Neural cell (in vitro differentiated cells): ENCODE data around the gene NKIRAS1. TPM values are rescaled to one million over a fixed set of nuclear protein-coding genes. Genes with fewer than 3 reads are reported as not detected.

Source experiments
- H2AFZ ChIP-seq: fragments of 200-600, 300-800 bp; sonication (generic), shearing (Covaris generic); 2 replicates; pipeline ENCODE4 v1.6.0; 2014; ENCODE audit warnings: low read depth, mild to moderate bottlenecking, antibody characterized with exemption, low read length, moderate library complexity
- H3F3A ChIP-seq: fragments of 200-600 bp; shearing (Covaris generic); 2 replicates; pipeline ENCODE4 v1.6.1; 2016; ENCODE audit warnings: mild to moderate bottlenecking, moderate library complexity, mixed read lengths, antibody characterized with exemption, low read length; ENCODE audit not compliant: insufficient read depth, poor library complexity, severe bottlenecking
- H3K27ac ChIP-seq: fragments of 200-600, 300-800 bp; sonication (generic), shearing (Covaris generic); 2 replicates; pipeline ENCODE4 v1.5.1; 2014; ENCODE audit warnings: mild to moderate bottlenecking, low read length, moderate library complexity
- H3K27me3 ChIP-seq: fragments of 300-800, 200-600 bp; sonication (generic), shearing (Covaris generic); 2 replicates; pipeline ENCODE4 v1.6.0; 2014; ENCODE audit warnings: mild to moderate bottlenecking, low read depth, low read length, moderate library complexity; ENCODE audit not compliant: insufficient read depth
- H3K36me3 ChIP-seq: fragments of 300-800, 200-600 bp; sonication (generic), shearing (Covaris generic); 2 replicates; pipeline ENCODE4 v1.5.1; 2014; ENCODE audit warnings: mild to moderate bottlenecking, antibody characterized with exemption, low read length, moderate library complexity; ENCODE audit not compliant: insufficient read depth
- H3K4me2 ChIP-seq: fragments of 300-800, 200-600 bp; sonication (generic), shearing (Covaris generic); 2 replicates; pipeline ENCODE4 v1.6.0; 2014; ENCODE audit warnings: mild to moderate bottlenecking, low read length
- H3K4me3 ChIP-seq: fragments of 300-800, 200-600 bp; sonication (generic), shearing (Covaris generic); 2 replicates; pipeline ENCODE4 v1.5.1; 2014; ENCODE audit warnings: mild to moderate bottlenecking, low read length, moderate library complexity
- H3K79me2 ChIP-seq: fragments of 200-600 bp; shearing (Covaris generic); replicated peaks from 2 replicates; pipeline ENCODE4 v1.6.0; 2014; ENCODE audit warnings: mild to moderate bottlenecking, low read length, moderate library complexity; ENCODE audit not compliant: insufficient read depth
- H3K9ac ChIP-seq: fragments of 300-800, 200-600 bp; sonication (generic), shearing (Covaris generic); 2 replicates; pipeline ENCODE4 v1.6.1; 2016; ENCODE audit warnings: mild to moderate bottlenecking, low read length, mixed read lengths
- H3K9me2 ChIP-seq: fragments of 200-600 bp; shearing (Covaris generic); 2 replicates; pipeline ENCODE4 v1.6.1; 2016; ENCODE audit warnings: mild to moderate bottlenecking, low read length, mixed read lengths; ENCODE audit not compliant: insufficient read depth
- H3K9me3 ChIP-seq: fragments of 200-600, 300-800 bp; sonication (generic), shearing (Covaris generic); 2 replicates; pipeline ENCODE4 v1.6.1; 2016; ENCODE audit warnings: mild to moderate bottlenecking, mixed run types, low read length, moderate library complexity, mixed read lengths
- H4K20me1 ChIP-seq: fragments of 200-600 bp; shearing (Covaris generic); 2 replicates; pipeline ENCODE4 v1.6.1; 2016; ENCODE audit warnings: mild to moderate bottlenecking, mixed run types; ENCODE audit not compliant: insufficient read depth
- CTCF ChIP-seq: fragments of 450-650 bp; IDR thresholded peaks from 2 replicates; pipeline ENCODE4 v1.5.1; 2014; ENCODE audit warnings: antibody characterized with exemption, mild to moderate bottlenecking, moderate library complexity; ENCODE audit not compliant: poor library complexity, severe bottlenecking
- EP300 ChIP-seq: fragments of 450-650 bp; conservative IDR thresholded peaks from 2 replicates; pipeline ENCODE4 v1.6.1; 2014; ENCODE audit warnings: antibody characterized with exemption, mild to moderate bottlenecking, moderate library complexity; ENCODE audit not compliant: poor library complexity, severe bottlenecking
- EZH2 ChIP-seq: fragments of 200-600, 300-800 bp; shearing (Covaris generic), sonication (generic); IDR thresholded peaks from 2 replicates; pipeline ENCODE4 v1.6.1; 2014; ENCODE audit warnings: antibody characterized with exemption, low read length, borderline replicate concordance, mild to moderate bottlenecking; ENCODE audit not compliant: insufficient read depth, poor library complexity, severe bottlenecking
- MXI1 ChIP-seq: fragments of 450-650 bp; conservative IDR thresholded peaks from 2 replicates; pipeline ENCODE4 v1.6.1; 2014; ENCODE audit warnings: antibody characterized with exemption, mild to moderate bottlenecking; ENCODE audit not compliant: poor library complexity, severe bottlenecking
- POLR2AphosphoS5 ChIP-seq: IDR thresholded peaks from 2 replicates; pipeline ENCODE4 v1.6.1; 2012
- RAD21 ChIP-seq: fragments of 450-650 bp; conservative IDR thresholded peaks from 2 replicates; pipeline ENCODE4 v1.6.1; 2014; ENCODE audit warnings: antibody characterized with exemption, mild to moderate bottlenecking, moderate library complexity
- REST ChIP-seq: IDR thresholded peaks from 2 replicates; pipeline ENCODE4 v1.6.1; 2012; ENCODE audit warnings: borderline replicate concordance
- SMC3 ChIP-seq: fragments of 450-650 bp; conservative IDR thresholded peaks from 2 replicates; pipeline ENCODE4 v1.6.1; 2014; ENCODE audit warnings: antibody characterized with exemption, mild to moderate bottlenecking, moderate library complexity; ENCODE audit not compliant: poor library complexity
- TAF1 ChIP-seq: IDR thresholded peaks from 2 replicates; pipeline ENCODE4 v1.6.1; 2012; ENCODE audit warnings: low read depth
- polyA minus RNA-seq: library from RNA; depleted of rRNA, polyadenylated mRNA; stranded (reverse); fragments of >200 nt; gene quantifications from 2 replicates; pipeline ENCODE4 v1.2.3, GENCODE V29; 2014
- polyA plus RNA-seq: library from polyadenylated mRNA; depleted of rRNA; stranded (reverse); fragments of >200 nt; gene quantifications from 2 replicates; pipeline ENCODE4 v1.2.3, GENCODE V29; 2014

The NKIRAS1 gene
- polyA plus RNA-seq (38.1 and 42.1 TPM in 2 replicates), polyA minus RNA-seq (44.1 and 47.9 TPM in 2 replicates)

DNA sequence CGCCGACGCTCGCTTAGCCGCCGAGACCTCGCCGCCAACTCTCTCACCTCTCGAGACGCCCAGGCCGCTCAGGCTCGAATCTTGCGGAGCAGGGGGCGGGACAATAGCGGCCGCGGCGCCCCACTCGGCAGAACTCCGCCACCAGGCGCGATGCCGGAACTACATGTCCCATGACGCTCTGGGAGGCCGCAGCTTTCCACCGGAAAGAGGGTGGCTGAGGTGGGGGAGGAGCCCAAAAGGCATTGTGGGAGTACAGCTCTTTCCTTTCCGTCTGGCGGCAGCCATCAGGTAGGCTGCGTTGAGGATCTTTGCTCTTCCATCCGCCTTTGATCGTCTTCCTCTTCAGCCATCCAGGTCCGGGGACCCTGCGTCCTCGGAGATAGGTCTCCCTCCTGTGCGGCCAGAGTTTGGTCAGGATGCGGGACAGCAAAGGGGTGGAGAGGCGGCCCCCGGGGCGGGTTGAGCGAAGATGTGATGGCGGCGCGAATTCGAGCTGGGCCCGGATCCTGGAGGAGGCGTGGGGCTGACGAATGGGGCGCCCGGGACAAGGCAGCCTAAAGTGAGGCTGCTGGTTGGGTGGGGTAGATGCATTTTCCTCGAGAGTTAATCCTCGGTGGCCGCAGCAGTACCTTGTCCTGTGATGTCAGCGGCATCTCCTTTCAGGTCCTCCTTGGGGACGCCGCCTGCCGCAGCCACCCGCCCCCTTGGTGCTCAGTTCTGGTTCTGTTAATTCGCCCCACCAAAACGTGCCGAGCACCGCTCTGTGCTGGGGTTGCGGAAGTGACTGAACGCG, at the start of gene NKIRAS1, which contains the start of gene RPL15:
Gene NKIRAS1, minus strand, starts transcription at position 105 of the 793 bp plus-strand sequence. CDS start 6,086 bp downstream, outside the sequence.
Gene RPL15, plus strand, starts transcription at position 247 of the 793 bp plus-strand sequence. CDS start 728 bp downstream, outside the sequence.
- H3F3A ChIP-seq = peaks cover 5% of the 10 kb centered on the region
- H3K4me3 ChIP-seq = peak within 1 kb of the TSS; percentile 89
- no peaks in the 10 kb centered on the region for H3K9me2 ChIP-seq
- peaks cover 9% of the 10 kb centered on the region for H3K36me3 ChIP-seq
- no peaks in the 10 kb centered on the region for H3K27me3 ChIP-seq
- H3K9ac ChIP-seq = peak within 1 kb of the TSS; percentile 97
- H3K4me2 ChIP-seq = peak within 1 kb of the TSS; percentile 98
- TF ChIP-seq EP300 = peak; percentile 61
- peak; percentile 53 for TF ChIP-seq RAD21
- TF ChIP-seq SMC3 = peak; percentile 25
- peak; percentile 99 for TF ChIP-seq TAF1
- peak; percentile 99 for TF ChIP-seq REST
- TF ChIP-seq CTCF = peak; percentile 64
- TF ChIP-seq POLR2AphosphoS5 = peak; percentile 99
- TF ChIP-seq EZH2 = no peak
- TF ChIP-seq MXI1 = peak; percentile 81
- peak within 1 kb of the TSS; percentile 84 for H2AFZ ChIP-seq
- peaks cover 47% of the 10 kb centered on the region for H3K79me2 ChIP-seq
- peak within 1 kb of the TSS; percentile 92 for H3K27ac ChIP-seq
- no peaks in the 10 kb centered on the region for H4K20me1 ChIP-seq
- no peaks in the 10 kb centered on the region for H3K9me3 ChIP-seq

DNA sequence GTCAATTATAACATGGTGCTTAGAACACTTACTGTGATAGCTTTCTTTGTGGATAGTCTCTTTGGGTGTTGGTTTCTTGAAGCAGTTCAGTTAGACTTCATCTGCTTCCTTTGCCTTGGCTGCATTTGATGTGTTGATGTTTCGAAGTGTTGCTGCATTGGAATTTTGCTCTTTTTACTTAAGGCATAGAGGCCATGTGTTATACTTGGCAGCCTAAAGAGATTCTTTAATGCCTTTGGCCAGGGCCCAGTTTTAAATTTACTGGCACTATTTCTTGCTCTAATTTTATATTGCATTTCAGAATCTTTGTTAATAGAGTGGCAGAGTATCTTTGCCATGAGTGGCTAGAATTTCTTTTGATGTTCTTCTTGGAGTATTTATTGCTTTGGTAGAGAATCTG, 49.5 kb upstream of the NKIRAS1 start:
- H3K4me3 ChIP-seq = no peak overlapping the region
- H4K20me1 ChIP-seq = no peaks in the 10 kb centered on the region
- no peaks in the 10 kb centered on the region for H3K9me3 ChIP-seq
- no peak overlapping the region for H3K4me2 ChIP-seq
- no peaks in the 10 kb centered on the region for H3K27me3 ChIP-seq
- H3K27ac ChIP-seq = no peak overlapping the region
- H3F3A ChIP-seq = no peaks in the 10 kb centered on the region
- TF ChIP-seq EZH2 = no peak
- no peak for TF ChIP-seq TAF1
- no peak for TF ChIP-seq REST
- TF ChIP-seq SMC3 = no peak
- no peak for TF ChIP-seq RAD21
- TF ChIP-seq POLR2AphosphoS5 = no peak
- no peaks in the 10 kb centered on the region for H3K9me2 ChIP-seq
- no peaks in the 10 kb centered on the region for H3K79me2 ChIP-seq
- H3K9ac ChIP-seq = no peak overlapping the region
- H3K36me3 ChIP-seq = peaks cover 6% of the 10 kb centered on the region
- H2AFZ ChIP-seq = no peak overlapping the region
